SU-DHL-6 (cell line): Measurements from ENCODE around the gene FOSB.

Experiments
- H2AFZ ChIP-seq: fragments of 200-600 bp; sonication (generic); 2 replicates; pipeline ENCODE4 v1.6.1; 2014; ENCODE audit warnings: low read depth, mild to moderate bottlenecking, moderate library complexity, mixed read lengths, antibody characterized with exemption, low read length; ENCODE audit not compliant: severe bottlenecking
- H3F3A ChIP-seq: fragments of 200-600 bp; shearing (Covaris generic); 2 replicates; pipeline ENCODE4 v1.6.0; 2016; ENCODE audit warnings: antibody characterized with exemption, mild to moderate bottlenecking; ENCODE audit not compliant: insufficient read depth
- H3K27ac ChIP-seq: fragments of 200-600 bp; sonication (generic); 2 replicates; pipeline ENCODE4 v1.5.1; 2016; ENCODE audit warnings: low read depth, mild to moderate bottlenecking, low read length, moderate library complexity, mixed read lengths
- H3K27me3 ChIP-seq: fragments of 200-600 bp; sonication (generic), shearing (Covaris generic); 2 replicates; pipeline ENCODE4 v1.6.0; 2014; ENCODE audit warnings: mild to moderate bottlenecking, low read length
- H3K36me3 ChIP-seq: fragments of 200-600 bp; sonication (generic); 2 replicates; pipeline ENCODE4 v1.6.1; 2014; ENCODE audit warnings: mild to moderate bottlenecking, low read length, mixed read lengths
- H3K4me2 ChIP-seq: fragments of 300-600, 200-600 bp; shearing (Covaris generic), sonication (generic); 2 replicates; pipeline ENCODE4 v1.6.0; 2014; ENCODE audit warnings: low read length, low read depth, mild to moderate bottlenecking; ENCODE audit not compliant: poor library complexity, severe bottlenecking
- H3K4me3 ChIP-seq: fragments of 200-600 bp; sonication (generic); 2 replicates; pipeline ENCODE4 v1.5.1; 2014; ENCODE audit warnings: antibody characterized with exemption, low read length, mild to moderate bottlenecking, mixed read lengths; ENCODE audit not compliant: insufficient read depth, poor library complexity, severe bottlenecking
- H3K79me2 ChIP-seq: fragments of 200-600 bp; sonication (generic); 2 replicates; pipeline ENCODE4 v1.6.1; 2014; ENCODE audit warnings: mild to moderate bottlenecking, low read length, moderate library complexity; ENCODE audit not compliant: insufficient read depth
- H3K9ac ChIP-seq: fragments of 200-600 bp; sonication (generic); 2 replicates; pipeline ENCODE4 v1.7.0; 2014; ENCODE audit warnings: mild to moderate bottlenecking, low read length
- H3K9me2 ChIP-seq: fragments of 200-600 bp; sonication (generic); replicated peaks from 2 replicates; pipeline ENCODE4 v1.6.1; 2014; ENCODE audit warnings: low read length; ENCODE audit not compliant: insufficient read depth
- H3K9me3 ChIP-seq: fragments of 200-600 bp; sonication (generic); 2 replicates; pipeline ENCODE4 v1.6.1; 2014; ENCODE audit warnings: low read length, mixed read lengths; ENCODE audit not compliant: insufficient read depth
- H4K20me1 ChIP-seq: fragments of 200-600 bp; sonication (generic); 2 replicates; pipeline ENCODE4 v1.6.1; 2014; ENCODE audit warnings: low read depth, mild to moderate bottlenecking, antibody characterized with exemption, low read length, moderate library complexity, mixed read lengths
- EZH2phosphoT487 ChIP-seq: fragments of 200-600 bp; sonication (generic), shearing (Covaris generic); conservative IDR thresholded peaks from 2 replicates; pipeline ENCODE4 v1.6.1; 2018; ENCODE audit warnings: mild to moderate bottlenecking, antibody characterized with exemption, low read length, moderate library complexity, mixed read lengths
- TF ChIP-seq, protein P1 (sequence below): fragments of 200-600 bp; sonication (generic); IDR thresholded peaks from one replicate; pipeline ENCODE4 v1.5.1; 2017; ENCODE audit warnings: antibody characterized with exemption, mild to moderate bottlenecking, low read length, moderate library complexity; ENCODE audit not compliant: insufficient read depth, poor library complexity, severe bottlenecking

FOSB gene

DNA sequence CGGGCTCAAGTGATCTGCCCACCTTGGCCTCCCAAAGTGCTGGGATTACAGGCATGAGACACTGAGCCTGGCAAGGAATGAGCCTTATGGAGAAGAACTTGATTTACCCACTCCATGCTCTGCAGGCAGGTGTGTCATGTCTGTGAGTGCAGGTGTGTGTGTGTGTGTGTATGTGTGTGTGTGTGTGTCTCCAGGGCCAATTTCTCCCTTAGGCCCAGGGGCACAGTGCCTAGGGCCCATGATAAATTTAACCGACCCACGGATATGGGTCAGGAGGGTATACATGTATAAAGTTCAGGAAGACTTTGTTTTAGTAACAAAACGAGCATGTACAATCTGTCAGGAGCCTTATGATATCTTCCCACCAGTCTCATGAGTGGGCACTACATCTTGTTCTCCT is 4.6 kb upstream of the FOSB start:
- no peaks in the 10 kb centered on the region for H3K9me2 ChIP-seq
- H3K4me2 ChIP-seq = no peak overlapping the region
- H3K36me3 ChIP-seq = no peaks in the 10 kb centered on the region
- TF ChIP-seq EZH2phosphoT487 = no peak
- TF ChIP-seq, protein P1, sequence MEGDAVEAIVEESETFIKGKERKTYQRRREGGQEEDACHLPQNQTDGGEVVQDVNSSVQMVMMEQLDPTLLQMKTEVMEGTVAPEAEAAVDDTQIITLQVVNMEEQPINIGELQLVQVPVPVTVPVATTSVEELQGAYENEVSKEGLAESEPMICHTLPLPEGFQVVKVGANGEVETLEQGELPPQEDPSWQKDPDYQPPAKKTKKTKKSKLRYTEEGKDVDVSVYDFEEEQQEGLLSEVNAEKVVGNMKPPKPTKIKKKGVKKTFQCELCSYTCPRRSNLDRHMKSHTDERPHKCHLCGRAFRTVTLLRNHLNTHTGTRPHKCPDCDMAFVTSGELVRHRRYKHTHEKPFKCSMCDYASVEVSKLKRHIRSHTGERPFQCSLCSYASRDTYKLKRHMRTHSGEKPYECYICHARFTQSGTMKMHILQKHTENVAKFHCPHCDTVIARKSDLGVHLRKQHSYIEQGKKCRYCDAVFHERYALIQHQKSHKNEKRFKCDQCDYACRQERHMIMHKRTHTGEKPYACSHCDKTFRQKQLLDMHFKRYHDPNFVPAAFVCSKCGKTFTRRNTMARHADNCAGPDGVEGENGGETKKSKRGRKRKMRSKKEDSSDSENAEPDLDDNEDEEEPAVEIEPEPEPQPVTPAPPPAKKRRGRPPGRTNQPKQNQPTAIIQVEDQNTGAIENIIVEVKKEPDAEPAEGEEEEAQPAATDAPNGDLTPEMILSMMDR = no peak
- no peak overlapping the region for H3K9ac ChIP-seq
- H3K27me3 ChIP-seq = no peaks in the 10 kb centered on the region
- no peaks in the 10 kb centered on the region for H3K9me3 ChIP-seq
- no peak overlapping the region for H3K4me3 ChIP-seq
- no peaks in the 10 kb centered on the region for H4K20me1 ChIP-seq
- no peak overlapping the region for H3K27ac ChIP-seq
- no peaks in the 10 kb centered on the region for H3K79me2 ChIP-seq
- 0 out of 2 replicates have a peak, but pooled peaks cover 3% of the 10 kb centered on the region for H3F3A ChIP-seq
- no peak overlapping the region for H2AFZ ChIP-seq

- H3K4me2 ChIP-seq = no peak overlapping the region
- no peak overlapping the region for H2AFZ ChIP-seq
- no peaks in the 10 kb centered on the region for H3K9me3 ChIP-seq
- H3K36me3 ChIP-seq = no peaks in the 10 kb centered on the region
- H3K4me3 ChIP-seq = no peak overlapping the region
- no peak for TF ChIP-seq EZH2phosphoT487
- TF ChIP-seq, protein P1 = no peak
- H3K27ac ChIP-seq = no peak overlapping the region
- H3K9ac ChIP-seq = no peak overlapping the region
- no peaks in the 10 kb centered on the region for H3K79me2 ChIP-seq
- no peaks in the 10 kb centered on the region for H3K9me2 ChIP-seq
- H3K27me3 ChIP-seq = no peaks in the 10 kb centered on the region
- 0 out of 2 replicates have a peak, but pooled peaks cover 3% of the 10 kb centered on the region for H3F3A ChIP-seq
- no peaks in the 10 kb centered on the region for H4K20me1 ChIP-seq
Measured at GRCh38 chr19:45464274-45464673, 3.5 kb upstream of the FOSB start.

GRCh38 chr19:45464852-45465441 is 2.8 kb upstream of the FOSB start:
- TF ChIP-seq EZH2phosphoT487 = no peak
- TF ChIP-seq, protein P1 = no peak
- H3K4me2 ChIP-seq = no peak overlapping the region

More at GRCh38 chr19:45464852-45465441, 2.8 kb upstream of the FOSB start:
- no peaks in the 10 kb centered on the region for H3K79me2 ChIP-seq
- H3K9me3 ChIP-seq = no peaks in the 10 kb centered on the region
- H4K20me1 ChIP-seq = no peaks in the 10 kb centered on the region
- H2AFZ ChIP-seq = no peak overlapping the region
- no peaks in the 10 kb centered on the region for H3K27me3 ChIP-seq
- no peak overlapping the region for H3K9ac ChIP-seq
- 0 out of 2 replicates have a peak, but pooled peaks cover 3% of the 10 kb centered on the region for H3F3A ChIP-seq
- no peaks in the 10 kb centered on the region for H3K9me2 ChIP-seq
- no peak overlapping the region for H3K27ac ChIP-seq
- H3K4me3 ChIP-seq = no peak overlapping the region
- no peaks in the 10 kb centered on the region for H3K36me3 ChIP-seq
